Upper lobe of left lung (tissue), 4 donors: ENCODE data around the gene MRTO4.

ENCODE experiments used
- CTCF ChIP-seq, 6 experiments: fragments of 450-650 bp in 4 of 6; fragments of 200-600 bp in 2 of 6; sonication (generic) in 2 of 6; IDR thresholded peaks; one replicate each; pipeline ENCODE4 v1.5.1; 2016 to 2019; ENCODE audit warnings: antibody characterized with exemption in 6 of 6
- EP300 ChIP-seq, 4 donors: sonication (generic); formaldehyde crosslinking; IDR thresholded peaks; one replicate each; pipeline ENCODE4 v1.5.1; 2017; ENCODE audit warnings: antibody characterized with exemption in 4 of 4, control low read depth in 2 of 4

GRCh38 chr1:19283891-19284290 is 32.3 kb downstream of the MRTO4 start:
- no peak for TF ChIP-seq CTCF (IDR thresholded peaks at IDR 0.05)
- TF ChIP-seq EP300 (IDR thresholded peaks at IDR 0.05) = no peak
